NCI-H1417 treated with DMSO at 0.1 percent for 48 hours (cell line): ENCODE measurements around the gene RAPGEF1.

ENCODE experiments used
- DNase-seq: peaks from one replicate; lab custom pipeline; 2025; lab: John Stamatoyannopoulos, UW

The RAPGEF1 gene

GRCh38 chr9:131606896-131607567 is 132.8 kb downstream of the RAPGEF1 start:
- no peak for DNase-seq

GRCh38 chr9:131605770-131606590 is 133.9 kb downstream of the RAPGEF1 start:
- DNase-seq: no peak

GRCh38 chr9:131603711-131604439 is 136.0 kb downstream of the RAPGEF1 start:
- DNase-seq: no peak

- no peak for DNase-seq
Observed at GRCh38 chr9:131603199-131603598, 136.7 kb downstream of the RAPGEF1 start.

- no peak for DNase-seq
Observed at GRCh38 chr9:131601683-131602181, 138.1 kb downstream of the RAPGEF1 start.

GRCh38 chr9:131598121-131598520 is 141.8 kb downstream of the RAPGEF1 start:
- no peak for DNase-seq

- no peak for DNase-seq
Observed at GRCh38 chr9:131597246-131597645, 142.6 kb downstream of the RAPGEF1 start.

GRCh38 chr9:131596430-131596743 is 143.5 kb downstream of the RAPGEF1 start:
- no peak for DNase-seq

GRCh38 chr9:131595696-131596429 is 144.0 kb downstream of the RAPGEF1 start:
- no peak for DNase-seq

- no peak for DNase-seq
Observed at GRCh38 chr9:131594906-131595665, 144.8 kb downstream of the RAPGEF1 start.

- no peak for DNase-seq
Observed at GRCh38 chr9:131593936-131594665, 145.8 kb downstream of the RAPGEF1 start.

GRCh38 chr9:131593091-131593820 is 146.6 kb downstream of the RAPGEF1 start:
- no peak for DNase-seq

- DNase-seq: no peak
Observed at GRCh38 chr9:131591845-131592208, 148.0 kb downstream of the RAPGEF1 start.

GRCh38 chr9:131590907-131591844 is 148.7 kb downstream of the RAPGEF1 start:
- no peak for DNase-seq

- DNase-seq: no peak
Observed at GRCh38 chr9:131590449-131590848, 149.4 kb downstream of the RAPGEF1 start.

GRCh38 chr9:131589993-131590392 is 149.9 kb downstream of the RAPGEF1 start:
- DNase-seq: no peak

- no peak for DNase-seq
Observed at GRCh38 chr9:131589124-131589711, 150.7 kb downstream of the RAPGEF1 start.

- no peak for DNase-seq
Observed at GRCh38 chr9:131588396-131588795, 151.5 kb downstream of the RAPGEF1 start.
